ENCODE data around the gene FBXL19. TPM values are rescaled to one million over a fixed set of nuclear protein-coding genes. Genes with fewer than 3 reads are reported as not detected.
A peak's percentile ranks its signal among the peaks of the same experiment; 100 is the strongest.

FBXL19 gene
- total RNA-seq, 2 experiments from 2014 or later, result 16.1 to 34.8 TPM

DNA sequence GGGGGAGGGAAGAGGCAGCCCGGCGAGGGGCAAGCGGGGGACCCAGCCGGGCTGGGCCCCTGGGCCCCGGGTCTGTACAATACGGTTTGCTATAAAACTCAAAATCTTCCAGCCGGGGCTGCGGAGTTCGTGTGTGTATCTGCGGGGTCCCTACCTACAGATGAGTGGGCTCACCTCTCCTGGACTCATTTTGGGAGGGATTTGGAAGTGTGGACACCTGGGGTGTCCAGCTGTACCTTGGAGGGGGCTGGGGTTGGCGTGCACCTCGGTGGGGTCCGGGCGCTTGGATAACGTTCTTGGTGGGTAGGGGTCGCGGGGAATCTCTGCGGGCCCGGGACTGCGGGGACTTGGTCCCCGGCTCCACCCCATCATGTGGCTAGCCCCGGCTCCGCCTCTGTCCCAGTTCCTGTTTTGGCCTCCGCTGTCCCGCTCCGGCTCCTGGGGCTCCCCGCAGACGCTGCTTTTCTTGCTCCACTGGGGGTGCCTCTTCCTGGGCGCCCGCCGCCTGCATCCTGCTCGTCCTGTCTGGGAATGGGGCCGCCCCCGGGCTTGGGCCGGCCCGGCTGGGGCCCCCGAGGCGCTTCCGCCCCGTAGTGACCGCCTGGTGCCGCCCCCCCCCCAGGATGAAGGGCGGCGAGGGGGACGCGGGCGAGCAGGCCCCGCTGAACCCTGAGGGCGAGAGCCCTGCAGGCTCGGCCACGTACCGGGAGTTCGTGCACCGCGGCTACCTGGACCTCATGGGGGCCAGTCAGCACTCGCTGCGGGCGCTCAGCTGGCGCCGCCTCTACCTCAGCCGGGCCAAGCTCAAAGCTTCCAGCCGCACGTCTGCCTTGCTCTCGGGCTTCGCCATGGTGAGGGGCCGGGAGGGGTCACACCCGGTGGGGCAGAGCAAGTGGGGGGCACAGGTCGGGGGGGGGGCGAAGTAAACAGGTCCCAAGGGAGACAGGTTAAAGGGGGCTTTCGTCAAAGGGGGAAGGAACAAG, 25.6 kb downstream of the FBXL19 start, which contains the start of gene ORAI3:
Gene ORAI3, plus strand, starts transcription at position 402 of the 983 bp plus-strand sequence. Its CDS starts 222 bp downstream, at position 624.
- CTCF ChIA-PET (ENCODE audit: unreplicated experiment), result interaction anchor here (0.6 kb wide), 1 partner anchor 414 kb away, joined by 19 read pairs; no protein-coding TSS in a partner anchor
- Histone ChIP-seq H3K36me3 (ENCODE audit: insufficient read depth, low read length) (peaks cover 10% of the 10 kb centered on the region), H4K20me1 (ENCODE audit: insufficient read depth, low read length) (no peaks in the 10 kb centered on the region), H3K4me2 (ENCODE audit: low read length) (peak within 1 kb of the TSS; percentile 77), H3K79me2 (ENCODE audit: insufficient read depth, low read depth, low read length) (no peaks in the 10 kb centered on the region), H3K9me3 (ENCODE audit: low read length) (no peaks in the 10 kb centered on the region), H3K9me2 (ENCODE audit: insufficient read depth, low read length) (no peaks in the 10 kb centered on the region), H2AFZ (ENCODE audit: low read length) (peak within 1 kb of the TSS; percentile 61), H3K4me3 (ENCODE audit: low read depth, low read length, poor library complexity, severe bottlenecking) (peak within 1 kb of the TSS; percentile 72), H3K27ac (ENCODE audit: low read depth, low read length, poor library complexity, severe bottlenecking) (peak within 1 kb of the TSS; percentile 38), H3K4me1 (ENCODE audit: insufficient read depth, low read length, poor library complexity, severe bottlenecking) (peaks cover 31% of the 10 kb centered on the region)
- intact Hi-C loops (cut with micrococcal nuclease; ENCODE audit: unreplicated experiment), result no loop called here
- DNase-seq (ENCODE audit: low spot score), result peak; percentile 66
- BruUV-seq (replicated peaks), result no TSS peak
- POLR2A ChIA-PET, result no interaction called here
- TF ChIP-seq EZH2phosphoT487 (IDR thresholded peaks at IDR 0.05; ENCODE audit: borderline replicate concordance, low read depth, low read length) (no peak), CTCF (conservative IDR thresholded peaks at IDR 0.05; ENCODE audit: low read length) (no peak)

GRCh38 chr16:30949650-30950515, 26.5 kb downstream of the FBXL19 start:
- Histone ChIP-seq H4K20me1 (ENCODE audit: insufficient read depth, low read length) (no peaks in the 10 kb centered on the region), H3K9me2 (ENCODE audit: insufficient read depth, low read length) (no peaks in the 10 kb centered on the region), H3K4me3 (ENCODE audit: low read depth, low read length, poor library complexity, severe bottlenecking) (peak overlapping the region; percentile 72), H3K36me3 (ENCODE audit: insufficient read depth, low read length) (0 out of 2 replicates have a peak, but pooled peaks cover 3% of the 10 kb centered on the region), H3K9me3 (ENCODE audit: low read length) (no peaks in the 10 kb centered on the region), H3K4me2 (ENCODE audit: low read length) (peak overlapping the region; percentile 77), H3K79me2 (ENCODE audit: insufficient read depth, low read depth, low read length) (no peaks in the 10 kb centered on the region), H3K4me1 (ENCODE audit: insufficient read depth, low read length, poor library complexity, severe bottlenecking) (peaks cover 34% of the 10 kb centered on the region), H2AFZ (ENCODE audit: low read length) (no peak overlapping the region; the same call in 1 of the 2 replicates), H3K27ac (ENCODE audit: low read depth, low read length, poor library complexity, severe bottlenecking) (peak overlapping the region; percentile 31)
- ChIA-PET POLR2A (no interaction called here), CTCF (ENCODE audit: unreplicated experiment) (interaction anchor here (0.6 kb wide), 1 partner anchor 415 kb away, joined by 19 read pairs; no protein-coding TSS in a partner anchor)
- DNase-seq (ENCODE audit: low spot score), result peak; percentile 57
- peak; percentile 68 for TF ChIP-seq CTCF (conservative IDR thresholded peaks at IDR 0.05; ENCODE audit: low read length)
- TF ChIP-seq EZH2phosphoT487 (IDR thresholded peaks at IDR 0.05; ENCODE audit: borderline replicate concordance, low read depth, low read length), result no peak
- no TSS peak for BruUV-seq (replicated peaks)
- intact Hi-C loops (cut with micrococcal nuclease; ENCODE audit: unreplicated experiment), result no loop called here

Data from OCI-LY7 (cell line).